ENCODE data around the gene DNAJC2.

DNA sequence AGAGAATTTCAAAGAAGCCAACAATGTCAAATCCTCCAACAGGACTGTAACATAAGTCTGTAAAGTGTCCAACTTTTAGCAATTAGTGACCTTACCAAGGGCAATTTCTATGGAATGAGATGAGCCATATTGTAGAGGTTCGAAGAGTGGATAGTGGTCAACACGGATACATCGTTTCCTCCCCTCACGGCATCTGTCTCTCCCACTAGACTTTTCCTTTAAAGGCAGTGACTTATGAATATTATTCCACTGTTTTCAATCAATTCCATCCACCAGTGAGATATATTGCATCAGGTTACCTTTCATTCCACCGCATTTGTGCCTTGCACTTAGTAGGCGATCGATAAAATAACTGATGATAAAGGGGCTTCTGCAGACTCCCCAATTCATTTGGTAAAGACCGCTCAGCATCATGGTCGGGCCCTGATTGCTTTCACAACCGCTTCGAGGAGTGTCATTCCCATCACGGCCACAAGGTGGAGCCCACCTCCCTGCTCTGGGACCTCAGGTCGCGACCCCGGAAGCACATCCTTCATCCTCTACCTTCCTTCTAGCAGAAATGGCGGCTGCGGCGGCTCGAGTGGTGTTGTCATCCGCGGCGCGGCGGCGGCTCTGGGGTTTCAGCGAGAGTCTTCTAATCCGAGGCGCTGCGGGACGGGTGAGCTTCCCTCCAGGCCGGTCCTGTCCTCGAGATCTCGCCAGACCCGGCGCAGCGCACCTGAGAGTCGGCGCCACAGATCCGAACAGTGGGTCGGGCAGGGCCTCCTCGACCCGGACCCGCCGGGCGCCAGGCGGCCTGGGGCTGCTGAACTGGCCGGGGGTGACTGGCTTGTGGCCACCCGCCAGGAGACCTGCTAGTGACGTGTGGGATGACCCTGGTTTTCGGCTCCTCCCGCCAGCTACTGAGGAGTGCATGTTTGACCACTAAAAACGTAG is 47.4 kb downstream of the DNAJC2 start, which contains the start of gene PMPCB:
- TF ChIP-seq POLR2A (IDR thresholded peaks at IDR 0.05; ENCODE audit: extremely low read depth, insufficient read length) = peak; percentile 75
- TF ChIP-seq, protein P1, sequence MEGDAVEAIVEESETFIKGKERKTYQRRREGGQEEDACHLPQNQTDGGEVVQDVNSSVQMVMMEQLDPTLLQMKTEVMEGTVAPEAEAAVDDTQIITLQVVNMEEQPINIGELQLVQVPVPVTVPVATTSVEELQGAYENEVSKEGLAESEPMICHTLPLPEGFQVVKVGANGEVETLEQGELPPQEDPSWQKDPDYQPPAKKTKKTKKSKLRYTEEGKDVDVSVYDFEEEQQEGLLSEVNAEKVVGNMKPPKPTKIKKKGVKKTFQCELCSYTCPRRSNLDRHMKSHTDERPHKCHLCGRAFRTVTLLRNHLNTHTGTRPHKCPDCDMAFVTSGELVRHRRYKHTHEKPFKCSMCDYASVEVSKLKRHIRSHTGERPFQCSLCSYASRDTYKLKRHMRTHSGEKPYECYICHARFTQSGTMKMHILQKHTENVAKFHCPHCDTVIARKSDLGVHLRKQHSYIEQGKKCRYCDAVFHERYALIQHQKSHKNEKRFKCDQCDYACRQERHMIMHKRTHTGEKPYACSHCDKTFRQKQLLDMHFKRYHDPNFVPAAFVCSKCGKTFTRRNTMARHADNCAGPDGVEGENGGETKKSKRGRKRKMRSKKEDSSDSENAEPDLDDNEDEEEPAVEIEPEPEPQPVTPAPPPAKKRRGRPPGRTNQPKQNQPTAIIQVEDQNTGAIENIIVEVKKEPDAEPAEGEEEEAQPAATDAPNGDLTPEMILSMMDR (IDR thresholded peaks at IDR 0.05; ENCODE audit: low read depth, low read length) = peak; percentile 95

Data from NB4 (cell line).